Measurements from ENCODE around the gene SGCA.

- no peak for TF ChIP-seq CTCF (IDR thresholded peaks at IDR 0.05; ENCODE audit: low read length)
- TF ChIP-seq EZH2phosphoT487 (IDR thresholded peaks at IDR 0.05; ENCODE audit: low read length): no peak
Observed at GRCh38 chr17:50181591-50182560, 16.1 kb downstream of the SGCA start.

Data from MM.1S (cell line).